H1 (cell line): Measurements from ENCODE around the gene TMEM125. TPM values are rescaled to one million over a fixed set of nuclear protein-coding genes. Genes with fewer than 3 reads are reported as not detected.

Experiments used
- CBX8 ChIP-seq: fragments of 300-800, 300-1000 bp; sonication (generic); IDR thresholded peaks from 2 replicates; pipeline ENCODE4 v1.7.1; 2016; ENCODE audit warnings: low read depth, low read length, borderline replicate concordance
- EP300 ChIP-seq, 2 experiments: IDR thresholded peaks; 1 replicate in 1 of 2; 2 replicates in 1 of 2; pipeline ENCODE4 v1.6.1; 2011 to 2012; ENCODE audit warnings: low read depth in 2 of 2, low read length in 2 of 2, mild to moderate bottlenecking in 2 of 2, borderline replicate concordance in 1 of 2, inconsistent platforms in 1 of 2, moderate library complexity in 1 of 2
- NANOG ChIP-seq: IDR thresholded peaks from 2 replicates; pipeline ENCODE4 v1.6.1; 2011; ENCODE audit warnings: low read length, low read depth, mild to moderate bottlenecking, inconsistent platforms; ENCODE audit not compliant: insufficient read depth, poor library complexity, severe bottlenecking
- RAD21 ChIP-seq, 2 experiments: IDR thresholded peaks in 1 of 2; conservative IDR thresholded peaks in 1 of 2; 2 replicates each; pipeline ENCODE4 v1.6.1; 2011; ENCODE audit warnings: low read depth in 2 of 2, low read length in 2 of 2, improper control_type of control experiment in 1 of 2, inconsistent platforms in 1 of 2, mild to moderate bottlenecking in 1 of 2, moderate library complexity in 1 of 2
- polyA plus RNA-seq, 7 experiments: library from polyadenylated mRNA; depleted of rRNA in 3 of 7; stranded (reverse) in 5 of 7; unstranded in 2 of 7; fragments of >200 nt in 5 of 7; fragments of 200-250 nt in 2 of 7; gene quantifications; 1 replicate in 5 of 7; 2 replicates in 1 of 7; 4 replicates in 1 of 7; pipeline versions ENCODE4 v1.2.1 to v1.2.3, GENCODE V29; 2011 to 2013; ENCODE audit warnings: missing spikeins in 2 of 7, mixed read lengths in 2 of 7
- total RNA-seq: library from RNA; stranded (reverse); fragmentation: NEBNext Ultra II Directional; extraction: Animal tissue kit (Norgen Biotek cat#: 25700); gene quantifications from 2 replicates; pipeline ENCODE4 v1.2.1, GENCODE V29; 2021

The TMEM125 gene
- total and polyA plus RNA-seq, 2 of the 8 experiments (the other 6 are each of a cell fraction or from before 2014, with no cell fraction given) = 26.5 to 46.7 TPM

GRCh38 chr1:43307458-43308158 lies 37.8 kb downstream of the TMEM125 start (continued):
- TF ChIP-seq CBX8 (no peak), NANOG (no peak), EP300 (IDR thresholded peaks at IDR 0.05; ENCODE audit: borderline replicate concordance in 1 of 2, low read depth in 2 of 2, low read length in 2 of 2) (no peak), RAD21 (IDR thresholded peaks at IDR 0.05 in 1 of 2, conservative IDR thresholded peaks at IDR 0.05 in 1 of 2; ENCODE audit: low read depth in 2 of 2, low read length in 2 of 2) (no peak)
